ENCODE data around the gene BLOC1S1. TPM values are rescaled to one million over a fixed set of nuclear protein-coding genes. Genes with fewer than 3 reads are reported as not detected.
A peak's percentile ranks its signal among the peaks of the same experiment; 100 is the strongest.

The BLOC1S1 gene
- total RNA-seq, 1 donor from 2014 or later, result 51.0 TPM

- peaks cover 17% of the 10 kb centered on the region for H3K4me1 Mint-ChIP-seq (ENCODE audit: low read depth, unreplicated experiment)
- Histone ChIP-seq H3K4me2 (ENCODE audit: low read length) (peak overlapping the region; percentile 90), H2AFZ (ENCODE audit: low read depth, low read length) (no peak overlapping the region), H4K20me1 (ENCODE audit: insufficient read depth, low read length) (peaks cover 4% of the 10 kb centered on the region), H3K79me2 (ENCODE audit: insufficient read depth, low read length) (peaks cover 37% of the 10 kb centered on the region), H3K9me3 (ENCODE audit: insufficient read depth, low read depth, low read length) (no peaks in the 10 kb centered on the region), H3K9ac (ENCODE audit: low read length) (no peak overlapping the region), H3K36me3 (ENCODE audit: insufficient read depth, low read length) (no peaks in the 10 kb centered on the region), H3K27me3 (ENCODE audit: insufficient read depth, low read length) (peaks cover 3% of the 10 kb centered on the region), H3K27ac (ENCODE audit: low read depth, low read length) (no peak overlapping the region), H3K4me3 (ENCODE audit: insufficient read depth, low read depth, low read length) (no peak overlapping the region), H3K4me1 (ENCODE audit: insufficient read depth, low read length) (peaks cover 12% of the 10 kb centered on the region)
- no peak for DNase-seq (ENCODE audit: low read depth)
- peaks cover 20% of the 10 kb centered on the region for H3K27me3 Mint-ChIP-seq (ENCODE audit: low read depth, unreplicated experiment)
- TF ChIP-seq CTCF (IDR thresholded peaks at IDR 0.05; ENCODE audit: insufficient read depth, low read depth, low read length), result no peak
- no peak for TF ChIP-seq EZH2 (IDR thresholded peaks at IDR 0.05; ENCODE audit: insufficient read depth, low read length)
- H3K27ac Mint-ChIP-seq (ENCODE audit: unreplicated experiment), result no peak overlapping the region
- H3K36me3 Mint-ChIP-seq (ENCODE audit: low read depth, unreplicated experiment), result peaks cover 3% of the 10 kb centered on the region
- H3K4me3 Mint-ChIP-seq (ENCODE audit: unreplicated experiment), result no peak overlapping the region
- no peak for FAIRE-seq
- no peaks in the 10 kb centered on the region for H3K9me3 Mint-ChIP-seq (ENCODE audit: unreplicated experiment)
Observed at GRCh38 chr12:55704824-55705718, 10.8 kb upstream of the BLOC1S1 start.

- FAIRE-seq, result no peak
- Histone ChIP-seq H3K27me3 (ENCODE audit: insufficient read depth, low read length) (peaks cover 3% of the 10 kb centered on the region), H3K9ac (ENCODE audit: low read length) (no peak overlapping the region), H3K4me3 (ENCODE audit: insufficient read depth, low read depth, low read length) (no peak overlapping the region), H3K36me3 (ENCODE audit: insufficient read depth, low read length) (no peaks in the 10 kb centered on the region), H3K27ac (ENCODE audit: low read depth, low read length) (no peak overlapping the region), H3K4me2 (ENCODE audit: low read length) (peak overlapping the region; percentile 90), H3K79me2 (ENCODE audit: insufficient read depth, low read length) (peaks cover 35% of the 10 kb centered on the region), H3K4me1 (ENCODE audit: insufficient read depth, low read length) (peaks cover 10% of the 10 kb centered on the region), H4K20me1 (ENCODE audit: insufficient read depth, low read length) (peaks cover 4% of the 10 kb centered on the region), H2AFZ (ENCODE audit: low read depth, low read length) (no peak overlapping the region), H3K9me3 (ENCODE audit: insufficient read depth, low read depth, low read length) (no peaks in the 10 kb centered on the region)
- peaks cover 17% of the 10 kb centered on the region for H3K4me1 Mint-ChIP-seq (ENCODE audit: low read depth, unreplicated experiment)
- no peak for TF ChIP-seq CTCF (IDR thresholded peaks at IDR 0.05; ENCODE audit: insufficient read depth, low read depth, low read length)
- no peak for TF ChIP-seq EZH2 (IDR thresholded peaks at IDR 0.05; ENCODE audit: insufficient read depth, low read length)
- H3K27me3 Mint-ChIP-seq (ENCODE audit: low read depth, unreplicated experiment), result peaks cover 22% of the 10 kb centered on the region
- H3K27ac Mint-ChIP-seq (ENCODE audit: unreplicated experiment), result no peak overlapping the region
- H3K4me3 Mint-ChIP-seq (ENCODE audit: unreplicated experiment), result peak overlapping the region; percentile 81
- H3K36me3 Mint-ChIP-seq (ENCODE audit: low read depth, unreplicated experiment), result peaks cover 3% of the 10 kb centered on the region
- no peaks in the 10 kb centered on the region for H3K9me3 Mint-ChIP-seq (ENCODE audit: unreplicated experiment)
- no peak for DNase-seq (ENCODE audit: low read depth)
Observed at GRCh38 chr12:55705782-55706402, 10.0 kb upstream of the BLOC1S1 start.
